HG03025 (cell line): ENCODE data around the gene ASPSCR1.
A peak's percentile ranks its signal among the peaks of the same experiment; 100 is the strongest.

Source experiments
- ATAC-seq: cut with Tn5 transposase; IDR thresholded peaks from one replicate; pipeline ENCODE4 v1.9.1; 2021; ENCODE audit warnings: mild to moderate bottlenecking, moderate library complexity; ENCODE audit not compliant: unreplicated experiment, low FRiP score

The ASPSCR1 gene

GRCh38 chr17:81960130-81960958 is 17.1 kb upstream of the ASPSCR1 start:
- ATAC-seq = no peak

DNA sequence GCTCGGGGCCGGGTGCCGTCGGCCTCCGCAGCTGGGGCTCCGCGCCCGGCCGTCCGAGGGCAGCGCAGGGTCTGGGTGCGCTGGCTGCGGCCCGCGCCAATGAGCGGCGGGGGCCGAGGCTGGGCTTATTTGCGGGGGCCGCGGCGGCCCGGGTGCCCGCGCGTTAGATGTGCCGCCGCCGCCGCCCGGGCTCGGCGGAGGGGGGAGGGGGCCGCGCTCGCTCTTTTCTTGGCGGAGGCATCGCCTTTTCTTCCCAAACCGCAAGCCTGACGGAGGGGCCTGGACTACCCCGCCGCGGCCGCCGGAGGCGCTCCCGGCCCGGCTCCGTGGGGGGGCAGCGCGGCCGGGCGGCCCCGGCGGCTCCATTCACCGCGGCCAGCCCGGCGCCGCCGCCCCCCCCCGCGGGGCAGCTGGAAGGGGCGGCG is 16.3 kb upstream of the ASPSCR1 start, which contains the start of gene NOTUM:
TSS of gene NOTUM (minus strand) at position 101 of the 425 bp plus-strand sequence. CDS start 278 bp downstream, outside the sequence.
- no peak for ATAC-seq

- ATAC-seq = no peak
Measured at GRCh38 chr17:81961521-81962498, 15.6 kb upstream of the ASPSCR1 start.

GRCh38 chr17:81962499-81963441 is 14.7 kb upstream of the ASPSCR1 start:
- ATAC-seq = no peak

DNA sequence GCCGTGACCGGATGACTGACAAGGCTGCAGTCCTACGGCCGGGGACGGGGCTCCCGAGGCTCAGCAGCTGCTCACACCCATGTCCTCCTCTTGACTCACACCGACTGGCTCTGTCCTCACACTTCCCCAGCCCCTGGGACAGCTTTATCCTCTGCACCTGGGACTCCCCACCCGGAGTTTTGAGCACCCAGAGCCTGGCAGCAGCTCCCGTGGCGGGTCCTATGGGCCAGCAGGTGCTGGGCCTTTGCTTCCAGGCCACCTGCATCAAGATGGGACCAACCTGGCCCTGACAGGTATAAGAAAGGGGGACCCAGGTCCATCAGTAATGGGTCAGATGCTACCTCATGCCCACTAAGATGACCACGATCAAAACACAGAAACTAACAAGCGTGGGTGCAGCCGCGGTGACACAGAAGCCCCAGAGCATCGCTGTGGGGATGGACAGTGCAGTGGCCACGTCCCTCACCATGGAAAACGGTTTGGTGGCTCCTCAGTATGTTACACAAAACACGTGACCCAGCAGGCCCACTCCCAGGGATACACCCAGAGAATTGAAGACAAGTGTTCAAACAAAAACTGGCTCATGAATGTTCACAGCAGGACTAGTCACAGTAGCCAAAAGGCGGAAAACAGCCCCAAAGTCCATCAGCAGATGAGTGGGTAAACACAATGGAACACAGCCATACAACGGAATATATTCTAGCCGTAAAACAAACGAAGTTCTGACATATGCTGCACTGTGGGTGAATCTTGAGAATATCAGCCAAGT is 13.2 kb upstream of the ASPSCR1 start:
- ATAC-seq = no peak

DNA sequence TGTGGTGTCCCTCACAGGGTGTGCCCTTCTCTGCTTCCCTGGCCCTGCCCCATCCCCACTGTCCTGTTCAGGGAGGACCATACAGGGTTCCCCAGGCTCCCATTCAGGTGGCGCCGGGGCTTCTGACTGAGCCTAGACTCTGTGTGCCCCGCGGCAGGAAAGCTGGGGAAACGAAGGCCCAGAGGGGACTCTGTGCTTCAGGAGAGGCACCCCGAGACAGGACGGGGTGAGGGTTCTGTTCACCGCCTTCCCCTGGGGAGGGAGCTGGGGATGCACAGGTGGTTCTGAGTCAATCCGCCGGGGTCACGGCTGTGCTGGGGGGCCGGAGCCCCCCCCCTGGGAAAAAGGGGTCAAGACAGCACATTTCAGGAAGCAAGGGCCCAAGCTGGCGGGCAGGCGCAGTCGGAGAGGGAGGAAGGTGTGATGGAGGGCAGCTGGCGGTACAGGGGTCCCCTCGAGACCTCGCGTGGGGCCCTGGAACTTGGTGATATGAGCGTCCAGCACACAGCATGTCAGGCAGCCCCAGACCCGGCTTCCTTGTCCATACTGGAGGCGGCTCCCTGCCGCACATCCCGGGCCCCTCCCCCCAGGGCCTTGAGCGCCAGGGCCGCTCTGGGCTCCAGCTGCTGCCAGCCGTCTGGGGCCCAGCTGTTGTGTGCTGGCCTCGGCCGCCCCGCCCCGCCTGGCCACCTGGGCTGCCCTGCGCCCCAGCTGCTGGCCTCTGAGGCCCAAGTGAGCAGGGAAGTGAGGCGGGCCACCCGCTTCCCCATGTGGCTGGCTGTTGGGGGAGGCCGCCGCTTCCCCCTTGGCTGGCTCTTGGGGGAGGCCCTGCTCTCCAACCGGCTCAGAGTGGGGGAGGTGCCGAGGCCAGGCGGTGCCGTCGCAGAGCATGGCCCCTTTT is 10.8 kb upstream of the ASPSCR1 start:
- no peak for ATAC-seq

DNA sequence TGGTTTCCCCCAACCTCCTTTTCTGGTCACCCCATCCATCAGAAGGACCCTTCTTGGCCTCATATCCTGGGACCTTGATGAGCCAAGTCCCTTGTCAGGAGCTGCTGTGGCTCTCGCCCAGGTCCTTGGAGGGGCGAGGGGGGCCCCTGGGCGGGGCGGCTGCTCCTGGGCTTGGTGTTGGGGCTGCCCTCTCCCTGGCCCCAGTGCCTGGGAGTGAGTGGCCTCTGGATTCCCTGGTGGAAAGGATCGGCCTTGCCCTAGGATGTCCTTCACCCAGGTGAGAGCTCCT is 10.2 kb upstream of the ASPSCR1 start:
- no peak for ATAC-seq

GRCh38 chr17:81967533-81968395 is 9.7 kb upstream of the ASPSCR1 start:
- no peak for ATAC-seq

- no peak for ATAC-seq
Measured at GRCh38 chr17:81968396-81968745, 9.1 kb upstream of the ASPSCR1 start.

- no peak for ATAC-seq
Measured at GRCh38 chr17:81968850-81969812, 8.3 kb upstream of the ASPSCR1 start.

- ATAC-seq = no peak
Measured at GRCh38 chr17:81973432-81973831, 4.0 kb upstream of the ASPSCR1 start.

GRCh38 chr17:81976332-81977210 is 858 bp upstream of the ASPSCR1 start:
- peak; percentile 13 for ATAC-seq

GRCh38 chr17:81978524-81979298 is 1.3 kb downstream of the ASPSCR1 start:
- ATAC-seq = no peak

DNA sequence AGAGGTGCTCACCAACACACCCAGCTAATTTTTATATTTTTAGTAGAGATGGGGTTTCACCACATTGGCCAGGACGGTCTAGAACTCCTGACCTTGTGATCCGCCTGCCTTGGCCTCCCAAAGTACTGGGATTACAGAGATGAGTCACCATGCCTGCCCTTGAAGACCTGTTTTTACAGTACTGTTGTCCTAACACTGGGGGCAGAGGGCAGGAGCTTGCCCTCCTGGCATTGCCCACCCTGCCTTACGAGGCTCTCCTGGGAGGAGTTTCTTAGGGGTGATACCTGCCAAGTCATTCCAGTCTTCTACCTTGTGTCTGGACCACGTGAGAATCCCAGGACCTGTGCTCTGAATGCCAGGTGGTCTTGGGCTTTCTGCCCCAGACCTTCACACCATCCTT is 2.7 kb downstream of the ASPSCR1 start:
- ATAC-seq = no peak
